BE2C (cell line): ENCODE data around the gene IFIT1.

ENCODE experiments used
- DNase-seq: peaks from one replicate; pipeline ENCODE4 v3.0.0-alpha.2; 2020
- H3K27me3 ChIP-seq: fragments of 250-450 bp; sonication (Bioruptor Pico); 2 replicates; pipeline ENCODE4 v1.5.1; 2020; ENCODE audit warnings: mild to moderate bottlenecking
- H3K36me3 ChIP-seq: fragments of 250-450 bp; sonication (Bioruptor Pico); 2 replicates; pipeline ENCODE4 v1.5.1; 2020; ENCODE audit warnings: mild to moderate bottlenecking
- H3K4me1 ChIP-seq: fragments of 250-450 bp; sonication (Bioruptor Pico); 2 replicates; pipeline ENCODE4 v1.5.1; 2020
- H3K4me3 ChIP-seq: 2 replicates; pipeline ENCODE4 v1.5.1; 2011; ENCODE audit warnings: low read depth, low read length
- H3K9me3 ChIP-seq: fragments of 250-450 bp; sonication (Bioruptor Pico); 2 replicates; pipeline ENCODE4 v1.5.1; 2020
- TF ChIP-seq, protein P1 (sequence below): IDR thresholded peaks from 2 replicates; pipeline ENCODE4 v1.5.1; 2012; ENCODE audit warnings: mild to moderate bottlenecking, low read depth, low read length

The IFIT1 gene

DNA sequence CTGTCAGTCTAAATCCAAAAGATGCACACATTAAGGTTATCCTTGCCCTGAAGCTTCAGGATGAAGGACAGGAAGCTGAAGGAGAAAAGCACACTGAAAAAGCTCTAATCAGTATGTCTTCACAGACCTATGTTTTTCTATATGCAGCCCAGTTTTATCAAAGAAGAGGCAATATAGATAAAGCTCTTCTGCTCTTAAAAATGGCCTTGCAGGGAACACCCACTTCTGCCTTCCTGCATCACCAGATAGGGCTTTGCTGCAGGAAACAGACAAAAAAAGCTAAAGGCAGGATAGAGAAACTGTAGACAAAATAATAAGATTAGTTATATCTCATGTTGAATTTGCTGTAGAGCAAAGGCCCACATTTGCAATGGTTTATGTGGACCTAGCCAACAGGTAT lies 29.5 kb upstream of the IFIT1 start:
- no peaks in the 10 kb centered on the region for H3K9me3 ChIP-seq
- no peak for DNase-seq
- TF ChIP-seq, protein P1, sequence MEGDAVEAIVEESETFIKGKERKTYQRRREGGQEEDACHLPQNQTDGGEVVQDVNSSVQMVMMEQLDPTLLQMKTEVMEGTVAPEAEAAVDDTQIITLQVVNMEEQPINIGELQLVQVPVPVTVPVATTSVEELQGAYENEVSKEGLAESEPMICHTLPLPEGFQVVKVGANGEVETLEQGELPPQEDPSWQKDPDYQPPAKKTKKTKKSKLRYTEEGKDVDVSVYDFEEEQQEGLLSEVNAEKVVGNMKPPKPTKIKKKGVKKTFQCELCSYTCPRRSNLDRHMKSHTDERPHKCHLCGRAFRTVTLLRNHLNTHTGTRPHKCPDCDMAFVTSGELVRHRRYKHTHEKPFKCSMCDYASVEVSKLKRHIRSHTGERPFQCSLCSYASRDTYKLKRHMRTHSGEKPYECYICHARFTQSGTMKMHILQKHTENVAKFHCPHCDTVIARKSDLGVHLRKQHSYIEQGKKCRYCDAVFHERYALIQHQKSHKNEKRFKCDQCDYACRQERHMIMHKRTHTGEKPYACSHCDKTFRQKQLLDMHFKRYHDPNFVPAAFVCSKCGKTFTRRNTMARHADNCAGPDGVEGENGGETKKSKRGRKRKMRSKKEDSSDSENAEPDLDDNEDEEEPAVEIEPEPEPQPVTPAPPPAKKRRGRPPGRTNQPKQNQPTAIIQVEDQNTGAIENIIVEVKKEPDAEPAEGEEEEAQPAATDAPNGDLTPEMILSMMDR, result no peak
- H3K4me3 ChIP-seq, result no peak overlapping the region
- H3K36me3 ChIP-seq, result no peaks in the 10 kb centered on the region
- H3K27me3 ChIP-seq, result no peaks in the 10 kb centered on the region
- H3K4me1 ChIP-seq, result no peaks in the 10 kb centered on the region

DNA sequence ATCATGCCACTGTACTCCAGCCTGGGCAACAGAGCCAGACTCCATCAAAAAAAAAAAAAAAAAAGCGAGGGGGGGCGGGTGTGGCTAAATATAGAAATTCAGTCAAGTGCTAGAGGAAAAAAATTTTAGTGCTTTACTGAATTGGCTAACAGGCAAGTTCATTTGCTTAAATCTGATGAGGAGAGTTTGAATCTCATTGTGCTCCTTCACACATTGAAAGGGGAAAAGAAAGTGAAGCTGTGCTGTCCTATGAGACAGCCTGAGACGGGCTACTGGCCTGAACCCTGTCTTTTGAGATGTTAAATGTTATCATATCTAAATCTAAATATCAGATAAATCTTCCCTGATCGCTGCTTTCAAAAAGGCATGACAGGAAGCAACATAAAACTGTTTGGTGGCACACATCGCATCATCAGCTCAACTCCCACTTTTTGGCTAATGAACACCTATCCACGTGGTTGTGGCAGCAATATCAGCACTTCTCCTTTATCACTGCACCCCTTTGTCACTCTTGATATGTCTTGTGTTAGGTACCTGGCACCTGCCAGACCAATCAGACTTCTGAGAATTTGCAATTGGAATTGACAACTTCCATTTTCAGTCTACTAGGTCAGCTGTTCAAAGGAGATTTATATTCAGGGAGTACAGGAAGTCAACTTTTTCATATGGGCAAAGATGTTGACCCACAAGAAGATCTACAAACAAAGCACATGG lies 28.5 kb upstream of the IFIT1 start:
- H3K27me3 ChIP-seq, result no peaks in the 10 kb centered on the region
- H3K4me3 ChIP-seq, result no peak overlapping the region
- no peaks in the 10 kb centered on the region for H3K9me3 ChIP-seq
- no peak for DNase-seq
- TF ChIP-seq, protein P1, result no peak
- H3K36me3 ChIP-seq, result no peaks in the 10 kb centered on the region
- H3K4me1 ChIP-seq, result no peaks in the 10 kb centered on the region

DNA sequence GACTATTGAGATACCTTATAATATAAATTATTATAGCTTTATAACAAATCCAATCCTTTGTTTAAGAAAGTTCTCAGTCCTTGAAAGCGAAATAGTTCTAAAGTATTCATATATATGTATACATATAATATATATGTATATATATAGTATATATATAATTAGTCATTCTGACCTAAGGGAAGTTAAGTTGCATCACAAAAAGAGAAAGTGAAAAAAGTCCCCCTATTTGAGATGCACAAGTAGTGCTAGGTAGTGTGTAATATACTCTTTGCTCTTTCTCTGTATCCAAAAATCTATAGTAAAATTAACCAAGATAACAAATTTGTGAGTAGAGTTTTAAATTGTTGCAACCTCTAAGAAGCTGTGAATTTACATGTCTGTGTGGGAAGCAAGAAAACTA lies 27.9 kb upstream of the IFIT1 start:
- DNase-seq, result no peak
- no peaks in the 10 kb centered on the region for H3K9me3 ChIP-seq
- H3K4me1 ChIP-seq, result no peaks in the 10 kb centered on the region
- no peaks in the 10 kb centered on the region for H3K27me3 ChIP-seq
- TF ChIP-seq, protein P1, result no peak
- no peaks in the 10 kb centered on the region for H3K36me3 ChIP-seq
- H3K4me3 ChIP-seq, result no peak overlapping the region

DNA sequence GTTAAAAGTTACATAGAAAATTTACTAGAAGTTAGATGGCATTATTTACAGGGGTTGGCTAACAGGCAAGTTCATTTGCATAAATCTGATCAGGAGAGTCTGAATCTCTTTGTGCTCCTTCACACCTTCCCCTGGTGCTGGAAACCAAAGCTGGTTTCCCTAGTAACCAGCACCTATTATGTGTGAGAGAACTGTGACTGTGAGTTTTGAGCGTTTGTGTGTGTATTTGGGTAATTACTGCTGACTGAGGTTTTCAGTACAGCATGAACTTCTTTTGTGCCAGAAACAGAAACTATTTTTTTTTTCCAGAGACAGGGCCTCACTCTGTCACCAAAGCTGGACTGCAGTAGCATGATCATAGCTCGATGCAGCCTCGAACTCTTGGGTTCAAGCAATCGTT lies 24.9 kb upstream of the IFIT1 start:
- TF ChIP-seq, protein P1, result no peak
- no peak for DNase-seq
- H3K36me3 ChIP-seq, result no peaks in the 10 kb centered on the region
- no peaks in the 10 kb centered on the region for H3K4me1 ChIP-seq
- no peaks in the 10 kb centered on the region for H3K27me3 ChIP-seq
- H3K4me3 ChIP-seq, result no peak overlapping the region
- no peaks in the 10 kb centered on the region for H3K9me3 ChIP-seq

DNA sequence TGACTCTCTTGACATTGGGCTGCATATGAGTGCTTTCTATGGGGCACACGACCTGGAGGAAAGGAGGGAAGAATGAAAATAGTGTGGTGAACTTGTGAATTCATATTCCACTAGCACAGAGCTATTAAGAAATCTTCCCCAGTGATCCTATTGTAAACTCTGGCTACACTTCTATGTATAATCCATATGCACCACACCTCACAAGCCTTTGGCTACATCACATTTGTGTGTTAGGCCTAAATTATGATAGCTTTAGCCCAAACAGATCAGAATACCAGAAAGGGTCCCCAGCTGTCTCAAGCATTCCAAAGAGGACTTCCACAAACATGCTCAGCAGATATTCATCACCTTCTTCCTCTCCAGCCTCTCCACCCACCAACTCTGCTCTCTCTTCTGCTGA lies 24.3 kb upstream of the IFIT1 start:
- no peak for DNase-seq
- H3K36me3 ChIP-seq, result no peaks in the 10 kb centered on the region
- H3K27me3 ChIP-seq, result no peaks in the 10 kb centered on the region
- no peaks in the 10 kb centered on the region for H3K4me1 ChIP-seq
- no peaks in the 10 kb centered on the region for H3K9me3 ChIP-seq
- H3K4me3 ChIP-seq, result no peak overlapping the region
- TF ChIP-seq, protein P1, result no peak

DNA sequence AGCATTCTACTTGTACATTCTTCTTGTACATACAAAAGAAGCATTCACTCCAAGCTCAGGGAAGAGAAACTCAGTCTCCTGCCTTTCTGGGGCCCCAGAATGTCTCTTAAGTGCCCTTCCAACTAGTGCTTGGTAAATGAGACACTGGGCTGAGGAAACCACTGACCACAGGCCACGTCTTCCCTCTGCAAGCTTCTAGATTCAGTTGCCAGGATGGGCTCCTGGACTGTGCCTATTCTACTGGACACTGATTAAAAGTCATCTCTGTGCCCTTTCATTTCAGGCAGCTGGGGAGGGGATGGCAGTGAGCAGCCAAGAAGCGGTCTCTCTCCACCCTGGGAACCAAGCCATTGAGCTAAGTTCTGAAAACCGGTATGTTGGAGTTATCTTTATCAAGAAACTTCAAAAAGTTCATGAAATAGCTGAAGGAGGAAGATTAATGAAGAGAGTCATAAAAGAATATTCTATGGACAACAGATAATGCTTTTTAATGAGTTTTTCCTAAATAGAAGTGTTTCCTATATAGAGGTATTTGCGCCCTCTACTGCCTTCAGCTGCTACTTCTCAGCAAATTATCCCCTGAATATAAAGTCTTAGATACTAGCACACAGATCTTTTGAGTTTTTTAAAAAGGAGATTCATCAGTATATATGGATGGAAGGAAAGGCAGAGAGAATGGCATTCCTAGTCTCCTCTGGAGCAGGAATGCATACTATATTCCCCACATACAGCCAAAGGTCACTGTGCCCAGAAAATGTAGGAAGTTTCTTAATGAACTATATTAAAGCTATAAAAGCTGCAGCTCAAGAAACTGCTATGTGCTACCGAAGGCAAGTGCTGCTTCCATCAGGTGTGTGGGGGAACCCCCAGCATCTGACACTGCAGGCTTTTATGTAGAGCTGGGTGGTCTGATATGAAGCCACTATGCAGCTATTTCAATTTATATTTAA lies 23.0 kb upstream of the IFIT1 start:
- H3K27me3 ChIP-seq, result no peaks in the 10 kb centered on the region
- TF ChIP-seq, protein P1, result peak; percentile 47

More for the DNA sequence above, 23.0 kb upstream of the IFIT1 start:
- Histone ChIP-seq H3K4me3 (no peak overlapping the region), H3K9me3 (no peaks in the 10 kb centered on the region), H3K36me3 (no peaks in the 10 kb centered on the region), H3K4me1 (peaks cover 7% of the 10 kb centered on the region)
- no peak for DNase-seq
